Liver (tissue), 9 donors: Measurements from ENCODE around the gene CCL2. TPM values are rescaled to one million over a fixed set of nuclear protein-coding genes. Genes with fewer than 3 reads are reported as not detected.

ENCODE experiments used
- DNase-seq: peaks from one replicate; pipeline ENCODE4 v3.0.0-alpha.2; 2017; ENCODE audit warnings: low spot score
- H3K27ac ChIP-seq, 2 donors: one replicate each; pipeline ENCODE4 v1.7.0; 2013; ENCODE audit warnings: inconsistent platforms in 2 of 2, low read length in 2 of 2, control low read depth in 1 of 2, low read depth in 1 of 2, mild to moderate bottlenecking in 1 of 2
- H3K27me3 ChIP-seq, 4 donors: one replicate each; pipeline versions ENCODE4 v1.6.1 to v1.7.0; 2013; ENCODE audit warnings: low read length in 3 of 4, inconsistent platforms in 1 of 4, mild to moderate bottlenecking in 1 of 4, moderate library complexity in 1 of 4; ENCODE audit not compliant: control insufficient read depth in 4 of 4, insufficient read depth in 4 of 4
- H3K36me3 ChIP-seq, 4 donors: one replicate each; pipeline versions ENCODE4 v1.6.1 to v1.7.0; 2013; ENCODE audit warnings: low read length in 3 of 4, mild to moderate bottlenecking in 3 of 4, low read depth in 1 of 4, moderate library complexity in 1 of 4; ENCODE audit not compliant: control insufficient read depth in 4 of 4, insufficient read depth in 3 of 4
- H3K4me1 ChIP-seq, 4 donors: one replicate each; pipeline versions ENCODE4 v1.6.1 to v1.7.0; 2013; ENCODE audit warnings: low read length in 3 of 4, mild to moderate bottlenecking in 3 of 4, moderate library complexity in 1 of 4; ENCODE audit not compliant: control insufficient read depth in 4 of 4, insufficient read depth in 4 of 4
- H3K4me3 ChIP-seq, 3 donors: one replicate each; pipeline versions ENCODE4 v1.6.1 to v1.7.0; 2013; ENCODE audit warnings: low read length in 3 of 3, control low read depth in 1 of 3, low read depth in 1 of 3, mild to moderate bottlenecking in 1 of 3
- H3K9ac ChIP-seq, 2 donors: one replicate each; pipeline ENCODE4 v1.7.0; 2013; ENCODE audit warnings: low read length in 2 of 2, mild to moderate bottlenecking in 2 of 2, moderate library complexity in 2 of 2, control low read depth in 1 of 2, low read depth in 1 of 2
- H3K9me3 ChIP-seq, 4 donors: one replicate each; pipeline versions ENCODE4 v1.6.1 to v1.7.0; 2013; ENCODE audit warnings: low read length in 3 of 4; ENCODE audit not compliant: control insufficient read depth in 4 of 4
- EGR1 ChIP-seq, 2 donors: IDR thresholded peaks; 2 replicates each; pipeline ENCODE4 v1.6.1; 2016 to 2018; ENCODE audit warnings: antibody characterized with exemption in 2 of 2, low read depth in 2 of 2
- FOXA1 ChIP-seq: IDR thresholded peaks from 2 replicates; pipeline ENCODE4 v1.6.1; 2016; ENCODE audit warnings: antibody characterized with exemption
- FOXA2 ChIP-seq: IDR thresholded peaks from 2 replicates; pipeline ENCODE4 v1.6.1; 2016; ENCODE audit warnings: antibody characterized with exemption
- GABPA ChIP-seq, 2 donors: IDR thresholded peaks in 1 of 2; conservative IDR thresholded peaks in 1 of 2; 2 replicates each; pipeline ENCODE4 v1.6.1; 2016; ENCODE audit warnings: antibody characterized with exemption in 2 of 2, mild to moderate bottlenecking in 1 of 2, moderate library complexity in 1 of 2
- HNF4A ChIP-seq, 2 donors: conservative IDR thresholded peaks; 2 replicates each; pipeline ENCODE4 v1.6.1; 2016; ENCODE audit warnings: antibody characterized with exemption in 2 of 2, mild to moderate bottlenecking in 2 of 2
- HNF4G ChIP-seq: IDR thresholded peaks from 2 replicates; pipeline ENCODE4 v1.6.1; 2016; ENCODE audit warnings: antibody characterized with exemption
- NR2F2 ChIP-seq: IDR thresholded peaks from 2 replicates; pipeline ENCODE4 v1.6.1; 2016; ENCODE audit warnings: antibody characterized with exemption
- RAD21 ChIP-seq, 2 donors: IDR thresholded peaks; 2 replicates each; pipeline ENCODE4 v1.6.1; 2016; ENCODE audit warnings: antibody characterized with exemption in 2 of 2, mild to moderate bottlenecking in 2 of 2
- RXRA ChIP-seq, 2 donors: IDR thresholded peaks; 2 replicates each; pipeline ENCODE4 v1.6.1; 2017 to 2018; ENCODE audit warnings: antibody characterized with exemption in 2 of 2, mild to moderate bottlenecking in 1 of 2
- YY1 ChIP-seq: IDR thresholded peaks from 2 replicates; pipeline ENCODE4 v1.6.1; 2016; ENCODE audit warnings: antibody characterized with exemption, mild to moderate bottlenecking
- WGBS: extraction: QIAGEN DNeasy Blood & Tissue Kit; methylation state at CpG from one replicate; pipeline ENCODE4 v1.1.7; 2013; 5-methylcytosine and 5-hydroxymethylcytosine counted together
- polyA plus RNA-seq, 2 donors: library from polyadenylated mRNA; stranded (reverse) in 1 of 2; unstranded in 1 of 2; fragments of 200-250 nt in 1 of 2; fragments of >200 nt in 1 of 2; fragmentation: Nextera tagmentation in 1 of 2; extraction: Ambion mirVana in 1 of 2; gene quantifications; one replicate each; pipeline versions ENCODE4 v1.2.1 to v1.2.3, GENCODE V29; 2013 to 2015
- total RNA-seq, 2 donors: library from RNA; depleted of rRNA; stranded (reverse); fragments of >200 nt; gene quantifications; one replicate each; pipeline ENCODE4 v1.2.3, GENCODE V29; 2014
- TF ChIP-seq, protein P1 (sequence below): IDR thresholded peaks from 2 replicates; pipeline ENCODE4 v1.6.1; 2016; ENCODE audit warnings: antibody characterized with exemption
- TF ChIP-seq, protein P2 (sequence below): IDR thresholded peaks from 2 replicates; pipeline ENCODE4 v1.6.1; 2016; ENCODE audit warnings: antibody characterized with exemption
- TF ChIP-seq, protein P3 (sequence below): IDR thresholded peaks from 2 replicates; pipeline ENCODE4 v1.6.1; 2016; ENCODE audit warnings: antibody characterized with exemption
- donor health status: healthy.
- donor health status: healthy.
- donor health status: healthy.
- donor health status: healthy.
- donor health status: healthy.

The CCL2 gene
- total and polyA plus RNA-seq, 4 donors = 3.5 to 8.9 (median 5.4) TPM

DNA sequence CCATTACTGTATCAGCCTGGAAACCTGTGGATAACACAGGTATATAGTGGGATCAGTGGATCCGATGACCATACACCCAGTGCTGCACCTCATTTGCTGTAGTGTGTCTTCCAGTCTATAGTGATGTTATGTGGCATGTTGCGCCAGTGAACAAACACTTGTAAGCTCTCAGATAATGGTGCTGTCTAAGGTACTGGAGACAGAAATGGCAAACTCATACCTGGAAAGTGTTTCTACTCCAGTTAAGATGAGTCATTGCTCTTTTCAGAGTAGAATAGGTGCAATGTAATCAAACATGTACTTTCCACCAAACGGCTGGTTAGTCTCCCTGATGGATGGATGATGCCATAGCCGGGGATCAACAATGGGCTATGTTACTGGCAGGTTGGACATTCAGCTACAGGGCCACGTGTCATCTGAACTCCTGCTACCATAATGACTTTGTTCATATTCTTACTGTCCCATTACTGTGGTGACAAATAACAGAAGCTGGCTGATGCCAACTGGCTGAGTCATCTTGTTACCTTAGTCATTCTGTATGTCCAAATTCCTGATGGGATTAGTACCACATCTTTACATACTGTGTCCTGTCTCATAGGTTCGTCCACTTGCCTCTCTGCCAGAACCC, 36.8 kb downstream of the CCL2 start:
- no peak for TF ChIP-seq HNF4A (conservative IDR thresholded peaks at IDR 0.05)
- Histone ChIP-seq H3K27ac (no peak overlapping the region), H3K9me3 (no peaks in the 10 kb centered on the region), H3K27me3 (peaks cover 0 to 2% (median 0%) of the 10 kb centered on the region in 4 donors), H3K36me3 (no peaks in the 10 kb centered on the region), H3K4me1 (no peaks in the 10 kb centered on the region), H3K4me3 (no peak overlapping the region), H3K9ac (no peak overlapping the region)
- 75% methylated on average over 6 of the region's 6 CpGs for WGBS
- DNase-seq = no peak

DNA sequence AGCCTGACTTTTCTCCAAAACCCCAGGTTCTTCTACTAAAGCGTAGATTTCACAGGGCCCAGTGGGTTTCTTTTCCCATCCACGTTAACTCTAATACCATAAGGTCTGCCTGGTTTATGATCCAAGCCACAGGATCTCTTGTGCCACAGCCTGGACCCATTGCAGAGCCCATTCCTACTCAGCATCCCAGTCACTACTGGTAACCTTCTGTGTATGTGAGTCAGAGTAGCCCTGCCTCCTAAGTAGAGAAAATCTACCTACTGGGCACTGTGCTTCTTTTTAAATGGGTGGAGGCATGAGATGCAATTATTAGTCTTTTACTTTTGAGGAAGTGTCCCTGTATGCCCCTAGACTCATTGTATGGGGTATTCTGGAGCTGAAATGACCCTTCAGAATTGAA, 43.9 kb downstream of the CCL2 start:
- TF ChIP-seq HNF4A (conservative IDR thresholded peaks at IDR 0.05) (no peak), RAD21 (IDR thresholded peaks at IDR 0.05) (no peak), YY1 (no peak), FOXA1 (no peak), FOXA2 (no peak), GABPA (IDR thresholded peaks at IDR 0.05 in 1 of 2, conservative IDR thresholded peaks at IDR 0.05 in 1 of 2) (no peak), NR2F2 (no peak), RXRA (IDR thresholded peaks at IDR 0.05) (no peak), EGR1 (IDR thresholded peaks at IDR 0.05; ENCODE audit: low read depth in 2 of 2) (no peak), HNF4G (no peak)
- TF ChIP-seq, protein P1, sequence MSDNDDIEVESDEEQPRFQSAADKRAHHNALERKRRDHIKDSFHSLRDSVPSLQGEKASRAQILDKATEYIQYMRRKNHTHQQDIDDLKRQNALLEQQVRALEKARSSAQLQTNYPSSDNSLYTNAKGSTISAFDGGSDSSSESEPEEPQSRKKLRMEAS = no peak
- TF ChIP-seq, protein P2, sequence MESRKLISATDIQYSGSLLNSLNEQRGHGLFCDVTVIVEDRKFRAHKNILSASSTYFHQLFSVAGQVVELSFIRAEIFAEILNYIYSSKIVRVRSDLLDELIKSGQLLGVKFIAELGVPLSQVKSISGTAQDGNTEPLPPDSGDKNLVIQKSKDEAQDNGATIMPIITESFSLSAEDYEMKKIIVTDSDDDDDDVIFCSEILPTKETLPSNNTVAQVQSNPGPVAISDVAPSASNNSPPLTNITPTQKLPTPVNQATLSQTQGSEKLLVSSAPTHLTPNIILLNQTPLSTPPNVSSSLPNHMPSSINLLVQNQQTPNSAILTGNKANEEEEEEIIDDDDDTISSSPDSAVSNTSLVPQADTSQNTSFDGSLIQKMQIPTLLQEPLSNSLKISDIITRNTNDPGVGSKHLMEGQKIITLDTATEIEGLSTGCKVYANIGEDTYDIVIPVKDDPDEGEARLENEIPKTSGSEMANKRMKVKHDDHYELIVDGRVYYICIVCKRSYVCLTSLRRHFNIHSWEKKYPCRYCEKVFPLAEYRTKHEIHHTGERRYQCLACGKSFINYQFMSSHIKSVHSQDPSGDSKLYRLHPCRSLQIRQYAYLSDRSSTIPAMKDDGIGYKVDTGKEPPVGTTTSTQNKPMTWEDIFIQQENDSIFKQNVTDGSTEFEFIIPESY = no peak
- Histone ChIP-seq H3K4me1 (no peaks in the 10 kb centered on the region), H3K36me3 (no peaks in the 10 kb centered on the region), H3K9me3 (no peaks in the 10 kb centered on the region), H3K9ac (no peak overlapping the region), H3K4me3 (no peak overlapping the region), H3K27ac (no peak overlapping the region), H3K27me3 (no peaks in the 10 kb centered on the region)
- 89% methylated on average over 2 of the region's 2 CpGs for WGBS
- no peak for DNase-seq

DNA sequence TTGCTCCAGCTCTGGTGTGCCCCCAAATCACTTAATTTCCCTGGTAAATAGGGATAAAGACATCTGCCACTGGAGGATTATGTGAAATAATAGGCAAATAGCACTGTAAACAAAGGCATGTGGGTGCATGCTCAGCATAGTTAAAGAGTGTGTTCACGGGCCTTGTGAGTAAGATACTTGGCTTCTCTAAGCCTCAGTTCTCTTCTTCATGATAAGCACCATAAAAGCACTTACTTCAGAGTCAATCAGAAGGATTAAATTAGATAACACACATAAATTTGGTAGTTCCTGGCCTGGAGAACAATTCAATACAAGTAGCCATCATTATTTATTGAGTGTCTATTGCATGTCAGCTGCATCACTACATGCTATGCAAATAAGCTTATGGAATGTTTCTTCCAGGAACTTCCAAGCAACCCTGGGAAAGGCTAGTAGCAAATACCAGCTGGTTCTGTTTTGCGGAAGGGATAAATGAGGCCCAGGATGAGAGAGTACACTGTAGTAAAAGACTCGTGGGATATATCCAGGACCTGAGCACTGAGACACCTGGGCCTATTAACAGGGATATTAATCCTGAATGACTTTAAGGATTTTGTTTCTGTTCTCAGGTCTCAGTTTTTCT, 45.0 kb downstream of the CCL2 start:
- WGBS = 85% methylated on average over 3 of the region's 3 CpGs
- no peaks in the 10 kb centered on the region for H3K27me3 ChIP-seq
- no peaks in the 10 kb centered on the region for H3K4me1 ChIP-seq
- TF ChIP-seq, protein P3, sequence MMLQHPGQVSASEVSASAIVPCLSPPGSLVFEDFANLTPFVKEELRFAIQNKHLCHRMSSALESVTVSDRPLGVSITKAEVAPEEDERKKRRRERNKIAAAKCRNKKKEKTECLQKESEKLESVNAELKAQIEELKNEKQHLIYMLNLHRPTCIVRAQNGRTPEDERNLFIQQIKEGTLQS = no peak
- H3K9me3 ChIP-seq = no peaks in the 10 kb centered on the region
- H3K27ac ChIP-seq = no peak overlapping the region
- H3K9ac ChIP-seq = no peak overlapping the region
- H3K36me3 ChIP-seq = no peaks in the 10 kb centered on the region
- H3K4me3 ChIP-seq = no peak overlapping the region
- DNase-seq = no peak
